Activated naive CD4-positive, alpha-beta T cell treated with anti-CD3 and anti-CD28 coated beads, Interleukin-2, amount 10 ng/mL, durations not matched to agents 7 days and 5 days (primary cell): ENCODE measurements around the gene RPH3AL.

Source experiments
- CTCF ChIA-PET: fragments of 350-600 bp; sonication (Branson Sonifier 250); formaldehyde crosslinking; loops from one replicate; lab custom pipeline; 2021; ENCODE audit warnings: antibody characterized with exemption; lab: Charles Lee
- DNase-seq: peaks from one replicate; pipeline ENCODE4 v3.0.0-alpha.2; 2020
- H3K27ac Mint-ChIP-seq: one replicate; pipeline ENCODE4 v1.8.0; 2021; ENCODE audit warnings: mild to moderate bottlenecking, moderate library complexity, mixed read lengths
- H3K27me3 Mint-ChIP-seq: one replicate; pipeline ENCODE4 v1.8.0; 2021; ENCODE audit warnings: mild to moderate bottlenecking, mixed read lengths
- H3K36me3 Mint-ChIP-seq: one replicate; pipeline ENCODE4 v1.8.0; 2021; ENCODE audit warnings: mixed read lengths
- H3K4me1 Mint-ChIP-seq: one replicate; pipeline ENCODE4 v1.8.0; 2021; ENCODE audit warnings: mixed read lengths
- H3K4me3 Mint-ChIP-seq: one replicate; pipeline ENCODE4 v1.8.0; 2021; ENCODE audit warnings: mild to moderate bottlenecking, moderate library complexity, mixed read lengths
- H3K9me3 Mint-ChIP-seq: one replicate; pipeline ENCODE4 v1.8.0; 2021; ENCODE audit warnings: mixed read lengths

RPH3AL gene

GRCh38 chr17:305090-305976, 47.3 kb downstream of the RPH3AL start:
- H3K27me3 Mint-ChIP-seq = peaks cover 10% of the 10 kb centered on the region
- no peaks in the 10 kb centered on the region for H3K4me1 Mint-ChIP-seq
- CTCF ChIA-PET = no interaction called here
- H3K27ac Mint-ChIP-seq = no peak overlapping the region
- H3K4me3 Mint-ChIP-seq = no peak overlapping the region
- H3K36me3 Mint-ChIP-seq = no peaks in the 10 kb centered on the region
- DNase-seq = no peak
- H3K9me3 Mint-ChIP-seq = no peaks in the 10 kb centered on the region

GRCh38 chr17:304461-304860, 48.1 kb downstream of the RPH3AL start:
- H3K4me1 Mint-ChIP-seq = no peaks in the 10 kb centered on the region
- no peak overlapping the region for H3K4me3 Mint-ChIP-seq
- CTCF ChIA-PET = no interaction called here
- peaks cover 10% of the 10 kb centered on the region for H3K27me3 Mint-ChIP-seq
- no peaks in the 10 kb centered on the region for H3K9me3 Mint-ChIP-seq
- DNase-seq = no peak
- H3K36me3 Mint-ChIP-seq = no peaks in the 10 kb centered on the region
- no peak overlapping the region for H3K27ac Mint-ChIP-seq

DNA sequence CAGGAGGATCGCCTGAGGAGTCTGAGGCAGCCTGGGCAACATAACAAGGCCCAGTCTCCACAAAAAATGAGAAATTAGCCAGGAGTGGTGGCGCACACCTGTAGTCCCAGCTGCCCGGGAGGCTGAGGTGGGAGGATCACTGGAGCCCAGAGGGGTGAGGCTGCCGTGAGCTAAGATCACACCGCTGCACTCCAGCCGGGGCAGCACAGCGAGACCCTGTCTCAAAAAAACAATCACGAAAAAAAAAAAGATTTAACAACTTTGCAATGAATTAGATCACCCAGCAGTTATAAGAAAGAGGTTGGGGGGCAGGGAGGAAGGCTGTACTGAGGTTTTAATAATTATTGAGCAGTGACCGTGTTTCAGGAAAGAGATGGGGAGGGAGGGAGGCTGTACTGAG, 49.4 kb downstream of the RPH3AL start:
- Mint-ChIP-seq H3K9me3 (no peaks in the 10 kb centered on the region), H3K4me3 (no peak overlapping the region), H3K36me3 (no peaks in the 10 kb centered on the region), H3K27ac (no peak overlapping the region), H3K4me1 (no peaks in the 10 kb centered on the region), H3K27me3 (peaks cover 10% of the 10 kb centered on the region)
- no peak for DNase-seq
- CTCF ChIA-PET = no interaction called here

DNA sequence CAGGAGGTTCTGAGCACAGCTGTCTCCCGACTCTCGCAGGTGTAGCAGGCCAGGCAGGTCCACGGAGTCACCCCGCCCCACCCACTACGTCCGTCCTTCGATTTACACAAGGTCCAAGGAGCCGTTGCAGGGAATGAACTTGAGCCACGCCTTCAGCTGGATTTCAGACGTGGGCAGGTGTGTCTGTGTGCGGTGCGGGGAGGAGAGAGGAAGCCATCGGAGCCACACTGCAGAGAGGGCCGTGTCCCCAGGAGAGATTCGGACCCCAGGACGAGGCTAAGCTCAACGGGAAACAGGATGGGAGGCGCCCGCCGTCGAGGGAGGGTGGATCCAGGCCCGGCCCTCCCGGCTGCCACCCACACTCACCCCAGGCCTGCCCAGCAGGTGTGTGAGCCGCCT, 50.3 kb downstream of the RPH3AL start:
- CTCF ChIA-PET = no interaction called here
- Mint-ChIP-seq H3K27ac (no peak overlapping the region), H3K27me3 (peaks cover 10% of the 10 kb centered on the region), H3K4me3 (no peak overlapping the region), H3K9me3 (no peaks in the 10 kb centered on the region), H3K36me3 (no peaks in the 10 kb centered on the region), H3K4me1 (no peaks in the 10 kb centered on the region)
- no peak for DNase-seq

- no peaks in the 10 kb centered on the region for H3K9me3 Mint-ChIP-seq
- no peak overlapping the region for H3K27ac Mint-ChIP-seq
- no peaks in the 10 kb centered on the region for H3K4me1 Mint-ChIP-seq
- H3K4me3 Mint-ChIP-seq = no peak overlapping the region
- H3K36me3 Mint-ChIP-seq = no peaks in the 10 kb centered on the region
- CTCF ChIA-PET = no interaction called here
- H3K27me3 Mint-ChIP-seq = peaks cover 10% of the 10 kb centered on the region
- DNase-seq = no peak
These were observed 50.8 kb downstream of the RPH3AL start for GRCh38 chr17:301681-302299.

DNA sequence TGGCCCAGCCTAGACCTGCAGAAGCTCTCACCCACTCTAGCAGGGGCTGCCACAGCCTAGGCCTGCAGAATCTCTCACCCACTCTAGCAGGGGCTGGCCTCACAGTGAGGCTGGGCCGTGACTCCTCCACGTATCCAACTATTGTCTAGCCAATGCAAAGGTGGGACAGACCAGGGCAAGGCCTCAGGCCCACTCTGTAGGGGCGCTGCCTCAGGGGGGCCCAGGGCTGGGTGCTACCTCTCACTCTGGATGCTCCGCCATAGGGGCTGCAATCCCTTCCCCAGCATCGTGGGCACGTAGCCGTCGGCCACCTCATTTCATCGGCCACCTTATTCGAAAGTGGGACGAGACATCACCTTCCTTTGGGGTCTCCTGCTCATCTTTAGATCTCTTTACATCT, 51.7 kb downstream of the RPH3AL start:
- CTCF ChIA-PET = no interaction called here
- no peaks in the 10 kb centered on the region for H3K4me1 Mint-ChIP-seq
- H3K36me3 Mint-ChIP-seq = no peaks in the 10 kb centered on the region
- H3K27ac Mint-ChIP-seq = no peak overlapping the region
- DNase-seq = no peak
- H3K27me3 Mint-ChIP-seq = peaks cover 10% of the 10 kb centered on the region
- no peak overlapping the region for H3K4me3 Mint-ChIP-seq
- H3K9me3 Mint-ChIP-seq = no peaks in the 10 kb centered on the region

DNA sequence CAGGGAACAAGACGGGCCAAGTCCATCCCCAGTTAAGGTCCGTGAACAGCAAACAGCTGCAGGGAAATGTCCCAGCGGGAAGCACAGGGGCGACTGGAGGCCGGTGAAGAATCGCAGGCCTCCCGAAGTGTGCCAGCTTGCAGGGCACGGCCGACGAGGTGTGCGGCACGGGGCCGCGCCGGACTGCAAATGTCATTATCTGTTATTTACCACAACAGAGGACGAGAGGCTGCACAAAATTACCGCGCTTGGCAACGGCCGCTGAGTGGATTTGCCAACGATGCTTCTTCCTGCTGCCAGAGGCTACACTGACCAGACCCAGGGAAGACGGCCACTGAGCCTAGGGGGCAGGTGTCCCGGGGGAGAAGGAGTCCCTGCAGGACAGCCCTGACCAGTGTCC, 53.1 kb downstream of the RPH3AL start:
- Mint-ChIP-seq H3K27me3 (peaks cover 9% of the 10 kb centered on the region), H3K36me3 (no peaks in the 10 kb centered on the region), H3K4me3 (no peak overlapping the region), H3K4me1 (no peaks in the 10 kb centered on the region), H3K9me3 (no peaks in the 10 kb centered on the region), H3K27ac (no peak overlapping the region)
- DNase-seq = no peak
- CTCF ChIA-PET = no interaction called here

DNA sequence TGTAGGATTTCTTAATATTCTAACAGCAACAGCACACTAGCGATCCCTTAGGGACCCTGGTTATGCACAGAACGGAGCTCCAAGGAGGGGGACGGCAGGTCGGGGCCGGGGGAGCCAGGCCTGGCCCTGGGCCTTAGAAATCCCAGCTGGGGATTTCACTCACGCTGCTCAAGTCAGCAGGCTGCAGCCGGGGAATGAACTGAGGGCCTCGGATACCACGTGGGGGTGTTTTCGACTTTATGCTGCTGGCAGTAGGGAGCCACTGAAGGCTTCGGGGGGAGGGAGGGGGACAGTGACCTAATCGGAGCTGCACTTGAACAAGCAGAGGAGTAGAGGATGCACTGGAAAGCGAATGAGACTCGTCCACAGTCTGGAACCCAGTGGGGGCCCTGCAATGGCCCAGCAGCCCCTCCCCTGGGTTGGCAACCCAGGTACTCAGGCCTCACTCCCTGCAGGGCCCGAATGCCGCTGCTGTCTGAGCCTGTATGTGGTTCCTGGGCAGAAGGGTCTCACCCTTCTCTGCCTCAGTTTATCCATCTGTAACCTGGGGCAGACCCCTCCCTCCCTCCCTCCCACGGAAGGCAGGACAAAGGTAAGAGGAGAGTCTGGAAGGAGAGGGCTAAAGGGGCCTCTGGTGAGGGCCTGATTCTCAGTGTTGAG, 53.7 kb downstream of the RPH3AL start:
- Mint-ChIP-seq H3K36me3 (no peaks in the 10 kb centered on the region), H3K4me1 (no peaks in the 10 kb centered on the region)
- CTCF ChIA-PET = no interaction called here

DNA sequence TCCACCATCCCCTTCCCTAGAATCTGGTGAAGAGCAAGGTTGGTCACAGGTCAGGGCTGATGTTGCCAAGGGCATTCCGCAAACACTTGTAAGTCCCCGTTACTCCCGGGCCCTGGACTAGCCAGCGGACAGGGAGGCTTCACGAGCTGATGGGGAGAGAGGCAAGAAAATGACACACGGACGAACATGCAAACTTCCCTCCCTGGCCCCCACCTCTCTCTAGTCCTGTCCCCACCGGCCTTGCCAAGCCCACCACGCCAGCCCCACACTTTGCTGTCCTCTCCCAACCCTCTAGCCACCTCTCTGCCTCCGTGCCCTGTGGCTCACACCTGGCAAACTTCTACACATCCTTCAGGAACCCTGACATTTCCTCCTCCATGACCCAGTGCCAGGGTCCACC, 54.8 kb downstream of the RPH3AL start:
- no peak overlapping the region for H3K4me3 Mint-ChIP-seq
- H3K9me3 Mint-ChIP-seq = no peaks in the 10 kb centered on the region
- no peak overlapping the region for H3K27ac Mint-ChIP-seq
- DNase-seq = no peak
- peaks cover 4% of the 10 kb centered on the region for H3K27me3 Mint-ChIP-seq
- CTCF ChIA-PET = no interaction called here
- H3K36me3 Mint-ChIP-seq = no peaks in the 10 kb centered on the region
- peaks cover 5% of the 10 kb centered on the region for H3K4me1 Mint-ChIP-seq

More for the DNA sequence above, 53.7 kb downstream of the RPH3AL start:
- no peak overlapping the region for H3K27ac Mint-ChIP-seq
- no peak for DNase-seq
- H3K9me3 Mint-ChIP-seq = no peaks in the 10 kb centered on the region
- no peak overlapping the region for H3K4me3 Mint-ChIP-seq
- peaks cover 8% of the 10 kb centered on the region for H3K27me3 Mint-ChIP-seq

DNA sequence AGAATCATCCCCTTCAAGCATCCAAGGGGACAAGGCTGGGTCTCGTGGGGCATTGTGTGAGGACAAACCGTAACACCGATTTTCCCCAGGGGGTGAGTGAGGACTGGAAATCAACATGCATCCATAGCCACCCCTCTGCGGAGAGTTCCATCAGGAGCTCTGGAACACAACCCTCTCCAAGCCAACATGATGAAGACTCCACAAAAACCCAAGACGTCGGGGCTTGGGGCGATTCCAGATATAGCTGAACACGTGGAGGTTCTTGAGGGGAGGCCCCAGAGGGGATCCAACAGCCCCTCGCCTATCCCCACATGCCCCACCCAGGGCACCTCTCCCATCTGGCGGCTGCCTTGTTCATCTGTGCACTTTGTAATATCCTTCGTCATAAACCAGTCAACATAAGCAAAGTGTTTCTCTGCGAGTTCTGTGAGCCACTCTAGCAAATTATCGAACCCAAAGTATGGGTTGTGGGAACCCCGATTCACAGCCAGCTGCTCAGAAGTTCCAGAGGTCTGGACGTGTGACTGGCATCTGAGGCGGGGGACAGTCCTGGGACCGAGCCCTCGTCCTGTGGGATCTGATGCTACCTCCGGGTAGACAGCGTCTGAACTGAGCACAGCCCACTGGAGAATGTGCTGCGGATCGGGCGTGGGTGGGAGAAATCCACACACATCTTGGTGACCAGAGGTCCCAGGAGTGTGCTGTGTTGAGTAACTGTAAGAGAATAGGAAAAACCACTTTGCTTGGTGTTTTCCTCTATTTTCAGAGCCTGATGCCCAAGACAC, 55.5 kb downstream of the RPH3AL start:
- Mint-ChIP-seq H3K36me3 (no peaks in the 10 kb centered on the region), H3K9me3 (no peaks in the 10 kb centered on the region), H3K27ac (no peak overlapping the region), H3K27me3 (peaks cover 4% of the 10 kb centered on the region), H3K4me1 (peaks cover 7% of the 10 kb centered on the region), H3K4me3 (no peak overlapping the region)
- CTCF ChIA-PET = no interaction called here
- DNase-seq = no peak

DNA sequence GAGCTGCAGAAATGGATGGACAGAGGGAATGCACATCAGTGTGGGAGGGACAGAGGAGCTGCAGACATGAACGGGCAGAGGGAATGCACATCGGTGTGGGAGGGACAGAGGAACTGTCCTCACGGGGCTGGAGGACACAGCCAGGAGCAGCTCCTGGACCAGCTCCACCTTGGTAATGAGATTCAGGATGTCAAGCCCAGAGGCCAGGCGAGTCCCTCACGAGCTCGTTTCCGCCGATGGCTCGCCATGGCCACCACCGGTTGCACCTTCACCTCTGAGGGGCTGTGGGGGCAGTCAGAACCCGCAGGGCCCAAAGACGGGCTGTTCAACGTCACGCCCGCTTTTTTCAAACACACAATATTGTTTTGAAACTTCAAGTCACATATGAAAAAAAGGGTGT, 56.2 kb downstream of the RPH3AL start:
- Mint-ChIP-seq H3K27ac (no peak overlapping the region), H3K4me1 (peaks cover 7% of the 10 kb centered on the region), H3K36me3 (no peaks in the 10 kb centered on the region), H3K27me3 (peaks cover 4% of the 10 kb centered on the region), H3K9me3 (no peaks in the 10 kb centered on the region), H3K4me3 (no peak overlapping the region)
- no peak for DNase-seq
- CTCF ChIA-PET = no interaction called here

DNA sequence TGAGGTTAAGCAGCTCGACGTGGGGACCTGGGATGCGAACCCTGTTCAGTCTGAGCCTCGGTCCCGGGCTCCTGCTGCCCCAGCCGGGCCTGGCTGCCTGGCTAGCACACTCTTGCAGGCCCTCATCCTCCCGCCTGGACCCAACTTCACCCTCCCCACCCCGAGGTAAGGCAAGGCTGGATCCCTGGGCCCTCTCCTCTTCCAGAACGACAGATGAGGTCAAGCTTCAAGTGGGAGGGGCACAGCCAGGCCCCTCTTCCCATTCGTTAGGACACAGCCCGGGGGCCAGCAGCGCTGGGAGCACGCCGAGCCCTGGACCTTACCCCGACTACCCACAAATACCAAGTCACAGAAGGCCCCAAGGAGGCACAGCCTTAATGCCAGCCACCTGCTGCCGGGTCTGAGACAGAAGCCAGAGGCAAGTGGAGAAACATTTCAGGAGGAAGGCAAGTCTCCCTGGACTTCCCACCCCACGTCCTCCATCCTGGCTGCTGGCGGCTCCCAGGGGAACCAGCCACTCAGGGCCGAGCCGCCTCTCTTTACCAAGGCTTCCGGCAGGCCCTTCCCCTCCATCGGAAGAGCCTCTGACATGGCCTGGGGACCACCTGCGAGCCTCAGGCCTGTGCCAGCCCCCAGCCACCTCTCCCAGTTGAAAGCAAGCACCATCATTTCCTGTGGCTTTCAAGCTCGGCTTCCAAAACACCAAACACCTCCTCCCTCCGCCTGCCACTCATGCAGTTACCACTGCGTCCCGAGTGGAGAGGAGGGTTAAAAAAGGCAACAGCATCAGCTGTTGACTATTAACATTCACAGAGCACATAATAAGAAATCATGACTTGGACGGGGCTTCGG, 59.9 kb downstream of the RPH3AL start:
- no peak overlapping the region for H3K4me3 Mint-ChIP-seq
- peaks cover 4% of the 10 kb centered on the region for H3K27me3 Mint-ChIP-seq
- CTCF ChIA-PET = interaction anchor here (0.9 kb wide), 1 partner anchor 16 kb away, joined by 3 read pairs; no protein-coding TSS in a partner anchor
- H3K9me3 Mint-ChIP-seq = no peaks in the 10 kb centered on the region
- peak; percentile 30 for DNase-seq
- H3K36me3 Mint-ChIP-seq = no peaks in the 10 kb centered on the region
- H3K4me1 Mint-ChIP-seq = peaks cover 7% of the 10 kb centered on the region
- no peak overlapping the region for H3K27ac Mint-ChIP-seq

- DNase-seq = no peak
- no peak overlapping the region for H3K4me3 Mint-ChIP-seq
- no peaks in the 10 kb centered on the region for H3K9me3 Mint-ChIP-seq
- CTCF ChIA-PET = interaction anchor here (0.9 kb wide), 1 partner anchor 16 kb away, joined by 3 read pairs; no protein-coding TSS in a partner anchor
- peaks cover 7% of the 10 kb centered on the region for H3K4me1 Mint-ChIP-seq
- no peaks in the 10 kb centered on the region for H3K36me3 Mint-ChIP-seq
- H3K27ac Mint-ChIP-seq = no peak overlapping the region
- peaks cover 4% of the 10 kb centered on the region for H3K27me3 Mint-ChIP-seq
These were observed 60.6 kb downstream of the RPH3AL start for GRCh38 chr17:292016-292415.
